GM12892 (cell line): Measurements from ENCODE around the gene DOCK6.

ENCODE experiments used
- POLR2A ChIP-seq: IDR thresholded peaks from 2 replicates; pipeline ENCODE4 v1.6.1; 2011; ENCODE audit warnings: low read depth, low read length, control low read depth
- POLR2AphosphoS5 ChIP-seq: IDR thresholded peaks from 2 replicates; pipeline ENCODE4 v1.6.1; 2011; ENCODE audit warnings: low read depth, low read length, control low read depth

DNA sequence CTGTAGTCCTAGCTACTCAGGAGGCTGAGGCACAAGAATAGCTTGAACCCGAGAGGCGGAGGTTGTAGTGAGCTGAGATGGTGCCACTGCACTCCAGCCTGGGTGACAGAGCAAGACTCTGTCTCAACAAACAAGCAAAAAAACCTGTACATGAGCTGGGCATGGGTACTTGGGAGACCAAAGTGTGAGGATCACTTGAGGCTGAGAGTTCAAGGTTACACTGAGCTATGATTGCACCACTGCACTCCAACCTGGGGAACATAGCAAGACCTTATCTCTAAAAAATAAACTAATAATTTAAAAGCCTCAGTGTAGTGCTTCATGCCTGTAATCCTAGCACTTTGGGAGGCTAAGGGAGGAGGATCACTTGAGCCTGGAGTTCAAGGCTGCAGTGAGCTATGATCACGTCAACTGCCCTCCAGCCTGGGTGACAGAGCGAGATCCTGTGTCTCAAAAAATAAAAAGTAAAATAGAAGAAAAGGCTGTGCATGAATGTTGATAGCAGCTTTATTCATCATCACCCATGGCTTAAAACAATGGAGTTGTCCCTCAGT, 12.3 kb upstream of the DOCK6 start:
- no peak for TF ChIP-seq POLR2A
- no peak for TF ChIP-seq POLR2AphosphoS5
